K562 (cell line): ENCODE results near the gene PCDHGA8. TPM values are rescaled to one million over a fixed set of nuclear protein-coding genes. Genes with fewer than 3 reads are reported as not detected.

Experiments used
- ATAC-seq: fragments of 200-7000 bp; cut with Tn5 transposase; 3 replicates; pipeline ENCODE4 v1.9.1; 2020; ENCODE audit warnings: moderate library complexity
- BruUV-seq: library from RNA; stranded (reverse); fragments of 400-500 nt; replicated peaks from 2 replicates; lab custom pipeline; 2021; lab: Mats Ljungman, UMichigan
- CTCF ChIA-PET: fragments of 300-600 bp; formaldehyde crosslinking; extraction: SDS; loops from one replicate; lab custom pipeline; 2021; ENCODE audit warnings: low intra/inter-chr PET ratio; lab: Yijun Ruan, JAX
- POLR2A ChIA-PET: fragments of 300-600, 350-650 bp; sonication (Branson Sonifier 250); formaldehyde crosslinking; extraction: SDS; loops from one replicate; lab custom pipeline; 2021; ENCODE audit warnings: antibody characterized with exemption, inconsistent platforms; lab: Yijun Ruan, JAX
- DNase-seq, 4 experiments: peaks; one replicate each; pipeline versions ENCODE4 v3.0.0 to v3.0.0-alpha.2; 2011 to 2018; ENCODE audit warnings: low spot score in 3 of 4, mixed read lengths in 3 of 4; ENCODE audit errors: extremely low read depth in 1 of 4
- FAIRE-seq: peaks from 2 replicates; lab custom pipeline; 2011; peaks lifted over from hg19 to GRCh38; lab: Jason Lieb, UNC
- H2AFZ ChIP-seq: 2 replicates; pipeline ENCODE4 v1.6.0; 2011; ENCODE audit warnings: low read depth, low read length, control low read depth, inconsistent platforms
- H3K27ac ChIP-seq: fragments of 200-600 bp; 3 replicates; pipeline ENCODE4 v1.8.0; 2011; ENCODE audit warnings: low read depth, mild to moderate bottlenecking, control low read depth, inconsistent platforms, low read length, moderate library complexity, mixed read lengths; ENCODE audit errors: extremely low read depth
- H3K27me3 ChIP-seq, 2 experiments: fragments of 300-600 bp in 1 of 2; 2 replicates in 1 of 2; 3 replicates in 1 of 2; pipeline versions ENCODE4 v1.6.0 to v1.8.0; 2011; ENCODE audit warnings: inconsistent platforms in 2 of 2, low read length in 2 of 2, mild to moderate bottlenecking in 1 of 2, mixed read lengths in 1 of 2, moderate library complexity in 1 of 2; ENCODE audit not compliant: control insufficient read depth in 2 of 2, insufficient read depth in 2 of 2
- H3K36me3 ChIP-seq: fragments of 300-600 bp; 3 replicates; pipeline ENCODE4 v1.8.0; 2011; ENCODE audit warnings: mild to moderate bottlenecking, low read length, inconsistent platforms; ENCODE audit not compliant: control insufficient read depth, insufficient read depth
- H3K4me1 ChIP-seq, 2 experiments: fragments of 200-600 bp in 1 of 2; replicated peaks in 1 of 2; 2 replicates in 1 of 2; 3 replicates in 1 of 2; pipeline versions ENCODE4 v1.5.1 to v1.8.0; 2011; ENCODE audit warnings: inconsistent platforms in 2 of 2, low read length in 2 of 2, mild to moderate bottlenecking in 1 of 2, mixed read lengths in 1 of 2, moderate library complexity in 1 of 2; ENCODE audit not compliant: control insufficient read depth in 2 of 2, insufficient read depth in 2 of 2
- H3K4me2 ChIP-seq: 2 replicates; pipeline ENCODE4 v1.6.1; 2011; ENCODE audit warnings: low read length, control low read depth, inconsistent platforms, mixed read lengths; ENCODE audit not compliant: insufficient read depth
- H3K4me3 ChIP-seq: fragments of 200-600 bp; sonication (generic), shearing (Covaris generic); 2 replicates; pipeline ENCODE4 v1.5.1; 2016; ENCODE audit warnings: control low read depth, inconsistent platforms
- H3K79me2 ChIP-seq: fragments of 200-600 bp; 3 replicates; pipeline ENCODE4 v1.8.0; 2011; ENCODE audit warnings: low read length, inconsistent platforms; ENCODE audit not compliant: control insufficient read depth, insufficient read depth
- H3K9ac ChIP-seq, 2 experiments: 2 replicates each; pipeline versions ENCODE4 v1.6.0 to v1.6.1; 2011; ENCODE audit warnings: low read depth in 2 of 2, low read length in 2 of 2, control low read depth in 1 of 2, inconsistent platforms in 1 of 2, mild to moderate bottlenecking in 1 of 2, mixed read lengths in 1 of 2; ENCODE audit not compliant: insufficient read depth in 1 of 2
- H3K9me1 ChIP-seq: one replicate; pipeline ENCODE4 v1.6.0; 2011; ENCODE audit warnings: inconsistent platforms, mild to moderate bottlenecking, low read length, moderate library complexity; ENCODE audit not compliant: control insufficient read depth, insufficient read depth
- H3K9me3 ChIP-seq: replicated peaks from 2 replicates; pipeline ENCODE4 v1.5.1; 2011; ENCODE audit warnings: low read depth, low read length, inconsistent platforms; ENCODE audit not compliant: control insufficient read depth, insufficient read depth
- H4K20me1 ChIP-seq: replicated peaks from 2 replicates; pipeline ENCODE4 v1.6.1; 2011; ENCODE audit warnings: low read length, inconsistent platforms, mixed read lengths; ENCODE audit not compliant: control insufficient read depth, insufficient read depth
- BCOR ChIP-seq: fragments of 450-650 bp; IDR thresholded peaks from 2 replicates; pipeline ENCODE4 v1.6.1; 2016
- BRD9 ChIP-seq: fragments of 450-650 bp; IDR thresholded peaks from 2 replicates; pipeline ENCODE4 v1.6.1; 2018; ENCODE audit warnings: low read depth; ENCODE audit not compliant: partially characterized antibody
- CHD1 ChIP-seq: fragments of 200-600 bp; sonication (generic); IDR thresholded peaks from one replicate; pipeline ENCODE4 v1.6.1; 2012; ENCODE audit warnings: mild to moderate bottlenecking, moderate library complexity, low read length, inconsistent platforms
- FOXA1 ChIP-seq: fragments of 450-650 bp; IDR thresholded peaks from 2 replicates; pipeline ENCODE4 v1.6.1; 2016; ENCODE audit warnings: mild to moderate bottlenecking, borderline replicate concordance
- GTF2E2 ChIP-seq: fragments of 200-800 bp; sonication (Bioruptor generic); IDR thresholded peaks from 2 replicates; pipeline ENCODE4 v1.6.1; 2016; ENCODE audit warnings: missing genetic modification characterization, missing compliant biosample characterization
- HMG20B ChIP-seq: fragments of 250-450 bp; sonication (Bioruptor Pico); IDR thresholded peaks from 2 replicates; pipeline ENCODE4 v1.5.0; 2021; ENCODE audit warnings: mild to moderate bottlenecking
- IFI16 ChIP-seq: fragments of 250-450 bp; sonication (Bioruptor Pico); IDR thresholded peaks from 2 replicates; pipeline ENCODE4 v2.1.2; 2022; ENCODE audit warnings: mild to moderate bottlenecking, inconsistent platforms
- ILF3 ChIP-seq: fragments of 450-650 bp; IDR thresholded peaks from 2 replicates; pipeline ENCODE4 v1.6.1; 2018; ENCODE audit warnings: antibody characterized with exemption, mild to moderate bottlenecking, moderate library complexity, borderline replicate concordance
- XRCC5 ChIP-seq: fragments of 200-400 bp; formaldehyde crosslinking; IDR thresholded peaks from 2 replicates; pipeline ENCODE4 v1.6.1; 2017; ENCODE audit warnings: low read depth, mild to moderate bottlenecking, low read length
- YBX1 ChIP-seq: fragments of 450-650 bp; IDR thresholded peaks from 2 replicates; pipeline ENCODE4 v1.7.1; 2016; ENCODE audit warnings: mild to moderate bottlenecking
- ZNF347 ChIP-seq: fragments of 450-650 bp; formaldehyde crosslinking; IDR thresholded peaks from 2 replicates; pipeline ENCODE4 v1.4.0; 2020; ENCODE audit warnings: low read depth, mild to moderate bottlenecking, moderate library complexity
- ZNF41 ChIP-seq: fragments of 250-450 bp; sonication (Bioruptor Pico); conservative IDR thresholded peaks from 2 replicates; pipeline ENCODE4 v1.4.0; 2020; ENCODE audit warnings: mild to moderate bottlenecking
- WGBS: fragments of 100-300 bp; shearing (Covaris generic); methylation state at CpG from one replicate; pipeline ENCODE4 v1.1.6; 2016; ENCODE audit warnings: low coverage, mixed read lengths; ENCODE audit not compliant: insufficient coverage; ENCODE audit errors: missing lambda C conversion rate; 5-methylcytosine and 5-hydroxymethylcytosine counted together
- in situ Hi-C: fragments of 300-500 bp; cut with MboI; formaldehyde crosslinking; loops from 4 replicates; pipeline ENCODE4 v1.15.0; 2018; ENCODE audit warnings: inconsistent platforms, mixed read lengths
- intact Hi-C: fragments of 100-400 bp; cut with micrococcal nuclease; formaldehyde crosslinking; loops from 2 replicates; pipeline ENCODE4 v1.14.2; 2022
- polyA plus RNA-seq, 8 experiments: library from polyadenylated mRNA; depleted of rRNA in 4 of 8; stranded (reverse) in 5 of 8; unstranded in 3 of 8; fragments of >200 nt; fragmentation: Nextera tagmentation in 2 of 8; fragmentation: Illumina TruSeq in 1 of 8; extraction: Ambion mirVana in 2 of 8; extraction: Trizol in 1 of 8; gene quantifications; 2 replicates each; pipeline versions ENCODE4 v1.2.1 to v1.2.3, GENCODE V29; 2011 to 2014; ENCODE audit warnings: inconsistent platforms in 1 of 8, missing spikeins in 1 of 8
- total RNA-seq, 7 experiments: library from RNA; depleted of rRNA in 6 of 7; stranded (reverse); fragments of >200 nt in 6 of 7; fragmentation: Illumina TruSeq in 2 of 7; extraction: Trizol in 2 of 7; gene quantifications; 2 replicates each; pipeline versions ENCODE4 v1.2.1 to v1.2.3, GENCODE V29; 2011 to 2021; ENCODE audit warnings: low replicate concordance in 1 of 7
- TF ChIP-seq, protein P1 (sequence below): fragments of 450-650 bp; IDR thresholded peaks from 2 replicates; pipeline ENCODE4 v1.6.1; 2017; ENCODE audit warnings: mild to moderate bottlenecking, moderate library complexity
- TF ChIP-seq, protein P2 (sequence below): sonication (generic); formaldehyde crosslinking; IDR thresholded peaks from 2 replicates; pipeline ENCODE4 v1.8.0; 2022; ENCODE audit warnings: missing genetic modification reagents, mild to moderate bottlenecking, borderline replicate concordance
- TF ChIP-seq, protein P3 (sequence below): fragments of 450-650 bp; IDR thresholded peaks from 2 replicates; pipeline ENCODE4 v1.6.1; 2016; ENCODE audit warnings: mild to moderate bottlenecking
- TF ChIP-seq, protein P4 (sequence below): fragments of 250-450 bp; sonication (Bioruptor Pico); IDR thresholded peaks from 2 replicates; pipeline ENCODE4 v1.9.0; 2021; ENCODE audit warnings: mild to moderate bottlenecking, inconsistent platforms

Gene PCDHGA8
- total and polyA plus RNA-seq, 9 of the 15 experiments (the other 6 are each of a cell fraction or from before 2014, with no cell fraction given) = 0.04 to 0.11 (median 0.07) TPM; not detected in 2

DNA sequence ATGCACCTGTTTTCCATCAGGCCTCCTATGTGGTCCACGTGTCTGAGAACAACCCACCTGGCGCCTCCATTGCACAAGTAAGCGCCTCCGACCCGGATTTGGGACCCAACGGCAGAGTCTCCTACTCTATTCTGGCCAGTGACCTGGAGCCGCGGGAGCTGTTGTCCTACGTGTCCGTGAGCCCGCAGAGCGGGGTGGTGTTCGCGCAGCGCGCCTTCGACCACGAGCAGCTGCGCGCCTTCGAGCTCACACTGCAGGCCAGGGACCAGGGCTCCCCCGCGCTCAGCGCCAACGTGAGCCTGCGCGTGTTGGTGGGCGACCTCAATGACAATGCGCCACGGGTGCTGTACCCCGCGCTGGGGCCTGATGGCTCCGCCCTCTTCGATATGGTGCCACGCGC is 40.8 kb upstream of the PCDHGA8 start:
- in situ Hi-C loops (no loop called here), intact Hi-C loops (no loop called here)
- no peaks in the 10 kb centered on the region for H3K36me3 ChIP-seq
- H3K79me2 ChIP-seq = no peaks in the 10 kb centered on the region
- no peak for DNase-seq
- CTCF ChIA-PET = no interaction called here
- no peak for FAIRE-seq
- H3K4me1 ChIP-seq = peaks cover 3 to 5% of the 10 kb centered on the region in 2 experiments; a peak in 3 of 5 replicates
- no peak overlapping the region for H3K27ac ChIP-seq
- POLR2A ChIA-PET = no interaction called here
- 52% methylated on average over 24 of the region's 36 CpGs for WGBS
- H3K9me1 ChIP-seq = no peaks in the 10 kb centered on the region
- no peaks in the 10 kb centered on the region for H3K9me3 ChIP-seq
- H3K27me3 ChIP-seq = peaks cover 0 to 13% of the 10 kb centered on the region in 2 experiments; a peak in 3 of 5 replicates
- H3K4me3 ChIP-seq = no peak overlapping the region
- no peak overlapping the region for H3K4me2 ChIP-seq
- no TSS peak for BruUV-seq
- no peak overlapping the region for H3K9ac ChIP-seq
- no peak overlapping the region for H2AFZ ChIP-seq
- no peak for ATAC-seq
- H4K20me1 ChIP-seq = no peaks in the 10 kb centered on the region
- TF ChIP-seq, protein P1, sequence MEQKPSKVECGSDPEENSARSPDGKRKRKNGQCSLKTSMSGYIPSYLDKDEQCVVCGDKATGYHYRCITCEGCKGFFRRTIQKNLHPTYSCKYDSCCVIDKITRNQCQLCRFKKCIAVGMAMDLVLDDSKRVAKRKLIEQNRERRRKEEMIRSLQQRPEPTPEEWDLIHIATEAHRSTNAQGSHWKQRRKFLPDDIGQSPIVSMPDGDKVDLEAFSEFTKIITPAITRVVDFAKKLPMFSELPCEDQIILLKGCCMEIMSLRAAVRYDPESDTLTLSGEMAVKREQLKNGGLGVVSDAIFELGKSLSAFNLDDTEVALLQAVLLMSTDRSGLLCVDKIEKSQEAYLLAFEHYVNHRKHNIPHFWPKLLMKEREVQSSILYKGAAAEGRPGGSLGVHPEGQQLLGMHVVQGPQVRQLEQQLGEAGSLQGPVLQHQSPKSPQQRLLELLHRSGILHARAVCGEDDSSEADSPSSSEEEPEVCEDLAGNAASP = no peak
- no peak for TF ChIP-seq ZNF347 (CRISPR knock-in tag)
- TF ChIP-seq, protein P2, sequence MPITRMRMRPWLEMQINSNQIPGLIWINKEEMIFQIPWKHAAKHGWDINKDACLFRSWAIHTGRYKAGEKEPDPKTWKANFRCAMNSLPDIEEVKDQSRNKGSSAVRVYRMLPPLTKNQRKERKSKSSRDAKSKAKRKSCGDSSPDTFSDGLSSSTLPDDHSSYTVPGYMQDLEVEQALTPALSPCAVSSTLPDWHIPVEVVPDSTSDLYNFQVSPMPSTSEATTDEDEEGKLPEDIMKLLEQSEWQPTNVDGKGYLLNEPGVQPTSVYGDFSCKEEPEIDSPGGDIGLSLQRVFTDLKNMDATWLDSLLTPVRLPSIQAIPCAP = no peak
- no peak for TF ChIP-seq GTF2E2 (tag)
- no peak for TF ChIP-seq YBX1
- no peak for TF ChIP-seq HMG20B (CRISPR knock-in tag)
- TF ChIP-seq, protein P3, sequence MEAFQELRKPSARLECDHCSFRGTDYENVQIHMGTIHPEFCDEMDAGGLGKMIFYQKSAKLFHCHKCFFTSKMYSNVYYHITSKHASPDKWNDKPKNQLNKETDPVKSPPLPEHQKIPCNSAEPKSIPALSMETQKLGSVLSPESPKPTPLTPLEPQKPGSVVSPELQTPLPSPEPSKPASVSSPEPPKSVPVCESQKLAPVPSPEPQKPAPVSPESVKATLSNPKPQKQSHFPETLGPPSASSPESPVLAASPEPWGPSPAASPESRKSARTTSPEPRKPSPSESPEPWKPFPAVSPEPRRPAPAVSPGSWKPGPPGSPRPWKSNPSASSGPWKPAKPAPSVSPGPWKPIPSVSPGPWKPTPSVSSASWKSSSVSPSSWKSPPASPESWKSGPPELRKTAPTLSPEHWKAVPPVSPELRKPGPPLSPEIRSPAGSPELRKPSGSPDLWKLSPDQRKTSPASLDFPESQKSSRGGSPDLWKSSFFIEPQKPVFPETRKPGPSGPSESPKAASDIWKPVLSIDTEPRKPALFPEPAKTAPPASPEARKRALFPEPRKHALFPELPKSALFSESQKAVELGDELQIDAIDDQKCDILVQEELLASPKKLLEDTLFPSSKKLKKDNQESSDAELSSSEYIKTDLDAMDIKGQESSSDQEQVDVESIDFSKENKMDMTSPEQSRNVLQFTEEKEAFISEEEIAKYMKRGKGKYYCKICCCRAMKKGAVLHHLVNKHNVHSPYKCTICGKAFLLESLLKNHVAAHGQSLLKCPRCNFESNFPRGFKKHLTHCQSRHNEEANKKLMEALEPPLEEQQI = no peak
- no peak for TF ChIP-seq IFI16 (CRISPR knock-in tag)
- TF ChIP-seq CHD1 = no peak
- TF ChIP-seq, protein P4, sequence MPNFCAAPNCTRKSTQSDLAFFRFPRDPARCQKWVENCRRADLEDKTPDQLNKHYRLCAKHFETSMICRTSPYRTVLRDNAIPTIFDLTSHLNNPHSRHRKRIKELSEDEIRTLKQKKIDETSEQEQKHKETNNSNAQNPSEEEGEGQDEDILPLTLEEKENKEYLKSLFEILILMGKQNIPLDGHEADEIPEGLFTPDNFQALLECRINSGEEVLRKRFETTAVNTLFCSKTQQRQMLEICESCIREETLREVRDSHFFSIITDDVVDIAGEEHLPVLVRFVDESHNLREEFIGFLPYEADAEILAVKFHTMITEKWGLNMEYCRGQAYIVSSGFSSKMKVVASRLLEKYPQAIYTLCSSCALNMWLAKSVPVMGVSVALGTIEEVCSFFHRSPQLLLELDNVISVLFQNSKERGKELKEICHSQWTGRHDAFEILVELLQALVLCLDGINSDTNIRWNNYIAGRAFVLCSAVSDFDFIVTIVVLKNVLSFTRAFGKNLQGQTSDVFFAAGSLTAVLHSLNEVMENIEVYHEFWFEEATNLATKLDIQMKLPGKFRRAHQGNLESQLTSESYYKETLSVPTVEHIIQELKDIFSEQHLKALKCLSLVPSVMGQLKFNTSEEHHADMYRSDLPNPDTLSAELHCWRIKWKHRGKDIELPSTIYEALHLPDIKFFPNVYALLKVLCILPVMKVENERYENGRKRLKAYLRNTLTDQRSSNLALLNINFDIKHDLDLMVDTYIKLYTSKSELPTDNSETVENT (CRISPR knock-in tag) = no peak
- no peak for TF ChIP-seq FOXA1
- no peak for TF ChIP-seq ZNF41
- TF ChIP-seq XRCC5 = no peak
- TF ChIP-seq ILF3 = no peak
- TF ChIP-seq BRD9 = no peak
- no peak for TF ChIP-seq BCOR
